Epidermal melanocyte (primary cell): Measurements from ENCODE around the gene UBE4A.
A peak's percentile ranks its signal among the peaks of the same experiment; 100 is the strongest.
"Not testable (repeated sequence)": the region's sequence is repeated elsewhere in the genome, so short reads cannot be mapped to it uniquely, and the experiment has no call there.

Experiments used
- DNase-seq: peaks from one replicate; pipeline ENCODE4 v3.0.0; 2011; ENCODE audit warnings: low spot score; ENCODE audit not compliant: insufficient read length

Gene UBE4A

GRCh38 chr11:118398791-118399559 is 39.6 kb downstream of the UBE4A start:
- no peak for DNase-seq

DNA sequence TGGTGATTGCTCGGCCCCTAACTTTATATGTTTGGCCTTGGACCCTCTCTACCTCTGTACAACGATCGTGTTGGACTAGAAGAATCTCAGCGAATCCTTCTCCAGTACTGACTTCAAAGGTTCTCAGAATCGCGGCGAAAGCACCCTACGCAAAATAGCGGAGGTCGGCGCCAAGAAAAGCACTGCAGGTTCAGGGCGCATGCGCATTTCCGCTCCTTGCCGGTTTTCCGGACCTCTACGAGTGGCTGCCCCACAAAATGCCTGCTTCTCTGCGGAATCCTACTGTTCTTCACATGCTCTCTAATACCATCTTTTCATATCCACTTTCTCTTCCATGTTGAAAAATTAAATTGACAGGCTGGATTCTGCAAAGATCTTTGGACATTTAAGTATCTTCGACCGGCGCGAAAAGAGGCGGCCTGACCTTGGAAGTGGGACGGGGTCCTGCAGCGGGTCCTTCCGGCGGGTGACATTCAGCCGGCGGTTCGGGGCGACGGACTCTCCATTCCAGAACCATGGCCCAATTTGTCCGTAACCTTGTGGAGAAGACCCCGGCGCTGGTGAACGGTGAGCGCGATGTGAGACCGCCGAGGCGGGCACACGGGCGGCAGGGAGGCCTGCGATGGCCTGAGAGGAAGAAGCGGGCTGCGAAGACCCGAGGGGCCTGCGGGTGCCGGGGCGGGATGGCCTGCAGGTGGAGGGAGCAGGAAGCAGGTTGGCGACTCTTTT is 41.9 kb downstream of the UBE4A start, which contains the start of gene ATP5MG:
ATP5MG (plus strand) TSS at position 456 of the 729 bp plus-strand sequence; CDS start at position 516, 60 bp downstream.
- peak; percentile 85 for DNase-seq

DNA sequence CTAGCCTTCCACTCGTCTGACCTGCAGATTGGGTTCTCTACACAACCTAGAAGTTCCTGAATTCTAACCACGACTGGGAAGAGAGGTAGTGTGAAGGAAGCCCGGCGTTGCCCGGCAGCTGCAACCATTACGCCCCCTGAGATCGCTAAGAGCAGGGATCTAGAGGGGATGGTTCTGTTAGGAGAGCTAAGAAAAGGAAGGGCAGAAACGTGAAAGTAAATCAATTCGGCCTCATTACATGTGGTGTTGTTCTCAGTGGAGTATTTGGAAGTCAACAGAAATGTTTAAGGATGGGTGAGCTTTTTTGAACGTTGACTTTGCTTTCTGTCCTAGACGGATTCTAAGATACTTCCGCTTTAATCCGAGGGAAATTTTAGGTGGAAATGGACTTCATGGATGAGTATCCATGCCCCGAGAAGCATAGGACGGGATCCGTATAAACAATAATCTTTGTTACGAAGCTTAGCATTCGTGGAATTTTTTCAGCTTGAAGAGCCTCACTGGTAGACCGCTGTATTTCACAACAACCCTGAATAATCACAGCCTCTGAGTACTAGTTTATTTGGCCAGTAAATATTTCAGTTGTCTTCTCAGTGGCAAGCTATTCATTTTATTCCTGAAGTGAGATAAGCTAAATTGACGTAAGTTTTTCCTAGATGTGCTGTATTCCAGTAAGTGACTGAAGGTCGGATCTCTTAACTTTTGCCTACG is 42.6 kb downstream of the UBE4A start:
- DNase-seq: peak; percentile 38

DNA sequence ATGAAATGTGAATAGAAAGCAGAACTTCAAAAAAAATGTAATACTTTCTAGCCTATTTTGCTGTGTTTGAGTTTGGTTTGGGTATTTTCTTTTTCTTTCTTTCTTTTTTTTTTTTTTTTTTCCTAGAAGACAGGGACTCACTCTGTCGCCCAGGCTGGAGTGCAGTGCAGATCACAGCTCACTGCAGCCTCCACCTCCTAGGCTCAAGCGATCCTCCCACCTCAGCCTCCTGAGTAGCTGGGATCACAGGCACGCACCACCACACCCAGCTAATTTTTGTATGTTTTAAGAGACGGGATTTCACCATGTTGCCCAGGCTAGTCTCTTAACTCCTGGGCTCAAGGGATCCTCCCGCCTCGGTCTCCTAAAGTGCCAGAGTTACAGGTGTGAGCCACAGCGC is 43.2 kb downstream of the UBE4A start:
- DNase-seq: not testable (repeated sequence)

GRCh38 chr11:118406599-118407166 is 47.3 kb downstream of the UBE4A start:
- no peak for DNase-seq

GRCh38 chr11:118410055-118410745 is 50.8 kb downstream of the UBE4A start:
- DNase-seq: no peak

GRCh38 chr11:118411530-118411929 is 52.1 kb downstream of the UBE4A start:
- no peak for DNase-seq

DNA sequence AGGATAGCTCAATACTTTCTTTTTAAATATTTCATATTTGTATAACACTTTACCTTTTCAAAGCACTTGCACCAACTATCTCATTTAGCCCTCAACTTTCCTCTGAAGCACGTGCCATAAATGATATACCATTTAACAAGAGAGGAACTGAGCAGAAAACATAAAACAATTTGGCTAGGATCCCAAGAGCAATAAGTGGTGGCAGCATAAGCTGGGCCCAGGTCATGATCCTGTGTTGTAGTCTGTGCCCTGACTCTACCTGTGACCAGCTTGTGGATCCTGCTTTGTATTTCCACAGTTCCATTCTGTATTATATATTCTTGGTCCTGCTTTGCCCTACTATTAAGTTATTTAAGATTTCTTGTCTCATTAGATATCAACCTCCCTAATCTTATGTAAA is 53.5 kb downstream of the UBE4A start:
- DNase-seq: no peak

DNA sequence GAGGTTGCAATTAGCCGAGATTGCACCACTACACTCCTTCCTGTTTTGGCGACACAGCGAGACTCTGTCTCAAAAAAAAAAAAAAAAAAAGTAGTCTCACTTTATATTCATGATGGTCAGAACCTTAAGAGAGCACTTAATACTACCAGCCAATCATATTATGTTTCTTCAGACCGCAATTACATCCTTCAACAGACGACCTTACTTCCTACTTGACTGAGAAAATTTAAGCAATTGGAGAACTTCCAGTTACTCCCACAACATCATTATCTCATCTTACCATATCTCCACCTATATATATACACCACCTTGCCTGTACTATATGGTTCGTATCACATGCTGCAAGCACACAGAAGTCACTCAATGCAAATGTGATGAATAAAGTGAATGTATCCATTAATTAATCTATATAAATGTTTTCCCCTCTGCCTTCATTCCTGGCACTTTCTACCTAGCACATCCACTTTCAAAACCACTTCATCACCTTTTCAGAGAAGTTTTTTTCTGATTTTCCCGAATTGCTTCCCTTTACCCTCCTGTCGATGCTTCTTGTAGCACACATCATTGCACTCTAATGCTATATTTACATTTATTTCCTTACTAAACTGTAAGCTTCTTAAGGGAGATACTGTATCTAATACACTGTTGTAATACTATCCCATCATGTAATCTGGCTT is 55.8 kb downstream of the UBE4A start:
- DNase-seq: no peak

DNA sequence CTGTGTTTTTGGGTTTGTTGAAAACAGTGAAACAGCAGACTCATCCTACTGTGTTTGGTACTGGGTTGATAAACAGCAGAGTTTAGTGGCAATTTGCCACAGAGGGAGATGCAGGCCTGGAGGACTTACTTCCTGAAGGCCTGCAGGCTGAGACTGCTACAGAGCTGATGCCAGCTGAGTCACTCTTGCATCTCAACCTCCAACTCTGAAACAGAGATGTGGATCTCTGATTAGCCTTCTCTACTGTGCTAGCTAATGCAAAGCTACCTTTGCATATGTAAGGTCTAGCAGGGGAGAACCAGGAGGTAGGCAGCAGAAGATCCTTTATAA is 56.3 kb downstream of the UBE4A start:
- DNase-seq: peak; percentile 46

- DNase-seq: not testable (repeated sequence)
Observed at GRCh38 chr11:118416900-118417299, 57.5 kb downstream of the UBE4A start.

DNA sequence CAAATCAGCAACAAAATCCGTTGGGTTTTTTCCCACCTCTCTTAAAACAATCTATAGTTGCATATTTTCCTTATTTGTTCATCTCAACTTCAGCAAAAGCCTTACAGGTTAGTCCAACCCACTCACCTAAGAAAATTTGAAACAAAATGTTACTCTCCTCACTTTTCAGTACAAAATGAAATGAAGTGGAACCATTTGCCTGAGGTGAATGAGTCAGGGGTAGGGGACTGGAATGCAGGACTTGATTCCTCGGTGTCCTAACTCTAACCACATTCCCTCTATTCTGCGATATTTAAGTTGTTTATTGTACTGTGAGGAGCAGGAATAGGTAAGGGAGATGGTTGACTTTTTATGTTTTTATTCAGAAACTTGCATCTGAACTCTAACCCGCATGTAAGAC is 58.4 kb downstream of the UBE4A start:
- no peak for DNase-seq

GRCh38 chr11:118418766-118419165 is 59.4 kb downstream of the UBE4A start:
- no peak for DNase-seq

GRCh38 chr11:118427707-118428106 is 68.3 kb downstream of the UBE4A start:
- DNase-seq: no peak

DNA sequence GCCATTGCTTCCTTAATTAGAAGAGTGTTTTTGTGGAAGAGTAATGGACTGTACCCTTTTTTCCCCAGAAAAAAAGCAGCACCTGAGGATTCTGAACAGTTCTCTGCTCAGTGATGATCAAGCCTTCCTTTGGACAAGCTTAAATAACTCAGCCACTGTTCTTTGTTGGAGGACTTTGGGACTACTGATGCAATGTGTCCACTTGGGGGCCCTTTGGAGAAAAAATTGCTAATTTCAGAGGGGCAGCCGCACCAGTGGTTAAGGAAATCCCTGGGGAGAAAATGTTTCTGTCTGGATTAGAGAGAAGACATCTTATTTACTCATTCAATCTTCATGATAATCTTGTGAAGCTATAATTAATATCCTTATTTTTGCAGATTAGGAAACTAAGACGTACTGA is 71.6 kb downstream of the UBE4A start:
- no peak for DNase-seq

DNA sequence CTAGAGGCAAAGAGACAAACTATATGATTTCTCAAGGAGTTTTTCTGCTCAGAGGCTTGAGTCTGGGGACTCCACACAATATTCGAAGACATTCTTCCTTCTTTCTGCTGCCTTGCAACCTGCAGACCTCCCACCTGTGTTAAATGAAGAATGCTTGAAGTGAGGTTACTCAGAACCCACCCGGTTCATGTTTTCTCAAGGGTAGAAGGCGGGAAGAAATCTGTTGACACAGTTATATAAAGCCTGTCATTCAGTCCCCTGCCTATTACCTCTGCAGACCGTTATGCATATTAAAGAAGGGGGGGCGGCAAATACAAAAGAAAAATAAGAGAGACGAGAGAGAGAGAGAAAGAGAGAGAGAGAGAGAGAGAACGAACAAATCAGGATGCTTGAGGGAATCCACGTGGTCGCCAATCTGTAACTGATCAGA is 74.7 kb downstream of the UBE4A start:
- DNase-seq: no peak

DNA sequence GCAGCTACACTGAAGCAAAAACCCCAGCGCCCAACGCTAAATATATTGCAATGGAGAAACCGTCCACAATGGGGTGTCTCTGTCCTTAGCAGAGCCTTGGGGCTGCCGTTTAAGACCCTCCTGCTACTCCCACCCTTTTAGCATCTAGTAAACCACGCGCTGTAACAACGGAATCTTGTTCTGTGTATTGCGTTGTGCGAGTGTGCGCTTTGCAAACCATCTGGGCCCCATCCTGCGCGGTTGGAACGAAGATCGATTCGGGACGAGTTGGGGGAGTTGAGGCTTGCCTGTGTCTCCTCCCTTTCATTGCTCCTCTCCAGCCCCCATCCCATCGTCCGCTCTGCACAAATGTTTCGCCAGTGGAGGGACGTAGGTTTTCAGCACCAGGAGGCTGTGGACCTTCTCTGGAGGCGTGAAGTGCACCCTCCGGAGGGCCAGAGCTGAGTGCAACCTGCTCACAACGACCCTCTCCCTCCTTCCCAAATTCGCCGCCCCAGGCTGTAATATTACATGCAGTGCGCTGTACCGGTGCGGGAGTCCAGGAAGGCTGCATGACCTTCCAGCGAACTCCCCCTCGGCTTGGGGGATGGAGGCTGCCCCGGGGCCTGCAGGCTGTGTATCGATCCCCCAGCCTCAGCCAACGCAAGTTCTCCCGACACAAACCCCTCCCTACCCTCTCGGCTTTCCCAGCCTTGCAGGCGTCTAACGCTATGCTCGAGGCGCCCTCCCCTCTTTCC is 75.3 kb downstream of the UBE4A start:
- DNase-seq: no peak

DNA sequence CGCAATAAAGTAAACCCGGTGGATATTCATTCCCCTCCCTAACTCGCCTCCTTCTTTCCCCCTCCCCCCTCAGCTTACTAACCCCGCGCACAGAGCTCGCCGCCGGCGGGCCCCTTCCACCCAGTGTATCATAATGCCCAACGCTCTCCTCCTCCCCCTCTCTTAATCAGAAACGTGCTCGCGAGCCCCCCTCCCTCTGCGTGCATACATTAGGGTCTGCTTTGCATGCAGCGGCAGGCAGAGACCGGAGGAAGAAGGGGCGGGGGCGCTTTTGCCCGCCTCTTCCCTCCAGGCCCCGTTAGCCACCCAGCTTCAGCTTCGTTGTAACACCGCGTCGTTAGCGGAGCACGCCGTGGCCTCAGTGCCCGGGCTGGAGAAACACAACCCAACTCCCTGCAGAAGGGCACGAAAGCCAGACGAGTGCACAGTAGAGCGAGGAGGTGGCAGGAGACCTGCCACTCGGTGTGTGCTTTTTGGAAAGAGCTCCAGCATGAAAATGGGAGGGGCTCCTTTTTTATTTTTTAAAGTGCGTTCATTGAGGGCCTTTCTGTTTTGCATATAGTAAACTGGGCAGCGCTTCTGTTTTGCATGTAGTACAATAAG is 76.0 kb downstream of the UBE4A start:
- no peak for DNase-seq

DNA sequence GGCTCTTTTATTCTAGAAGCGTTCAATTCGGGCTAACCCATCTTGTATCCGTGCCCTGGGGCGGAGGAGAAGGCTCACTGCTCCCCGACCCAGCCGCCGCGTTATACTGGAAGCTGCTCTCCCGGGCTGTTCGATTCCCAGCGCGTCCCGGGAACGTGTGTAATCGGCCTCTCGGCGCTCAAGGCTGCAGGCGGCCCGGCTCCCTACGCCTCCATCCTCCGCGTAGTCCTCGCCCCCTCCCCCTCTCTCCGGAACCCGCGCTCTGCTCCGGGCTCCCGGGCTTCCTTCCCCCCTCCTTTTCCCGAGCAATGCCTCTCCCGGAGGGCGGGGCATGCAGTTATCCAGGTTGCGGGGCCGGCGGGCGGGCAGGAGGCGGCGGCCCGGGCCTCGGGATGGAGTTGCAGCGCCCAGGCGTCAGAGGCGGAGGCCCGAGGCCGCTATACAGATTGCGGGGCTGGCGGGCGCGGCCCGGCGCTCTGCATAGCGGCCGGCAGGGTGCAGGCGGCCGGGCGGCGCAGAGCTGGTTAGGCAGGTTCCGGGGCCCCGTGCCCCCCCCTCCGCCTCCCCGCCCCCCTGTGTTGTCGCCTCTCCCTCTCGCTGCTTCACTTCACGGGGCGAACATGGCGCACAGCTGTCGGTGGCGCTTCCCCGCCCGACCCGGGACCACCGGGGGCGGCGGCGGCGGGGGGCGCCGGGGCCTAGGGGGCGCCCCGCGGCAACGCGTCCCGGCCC is 76.7 kb downstream of the UBE4A start, which contains the start of gene KMT2A:
KMT2A (plus strand) TSS at position 600 of the 732 bp plus-strand sequence; CDS start at position 621, 21 bp downstream.
- peak; percentile 62 for DNase-seq
